HEK293 (cell line): ENCODE results near the gene LCMT1.
"Not testable (repeated sequence)": the region's sequence is repeated elsewhere in the genome, so short reads cannot be mapped to it uniquely, and the experiment has no call there.

Experiments
- CTCF ChIA-PET: fragments of 350-600 bp; formaldehyde crosslinking; extraction: SDS; loops from one replicate; lab custom pipeline; 2021; ENCODE audit warnings: antibody characterized with exemption; lab: Yijun Ruan, JAX
- POLR2A ChIA-PET: fragments of 300-600 bp; formaldehyde crosslinking; extraction: SDS; loops from one replicate; lab custom pipeline; 2020; ENCODE audit warnings: antibody characterized with exemption, inconsistent platforms; lab: Yijun Ruan, JAX
- H3K27ac ChIP-seq: fragments of 200-500 bp; sonication (Bioruptor generic); 2 replicates; pipeline ENCODE4 v1.5.1; 2014; ENCODE audit warnings: low read depth, low read length, control low read depth, inconsistent platforms; ENCODE audit errors: extremely low read depth
- H3K36me3 ChIP-seq, 2 experiments: fragments of 200-500 bp in 1 of 2; sonication (Bioruptor generic) in 1 of 2; 1 replicate in 1 of 2; 2 replicates in 1 of 2; pipeline ENCODE4 v1.5.1; 2014 to 2017; ENCODE audit warnings: inconsistent platforms in 2 of 2, low read length in 2 of 2; ENCODE audit not compliant: control insufficient read depth in 2 of 2, insufficient read depth in 1 of 2
- H3K4me1 ChIP-seq: fragments of 200-500 bp; sonication (Bioruptor generic); 2 replicates; pipeline ENCODE4 v1.5.1; 2014; ENCODE audit warnings: mild to moderate bottlenecking, low read length, inconsistent platforms; ENCODE audit not compliant: control insufficient read depth, insufficient read depth
- H3K4me3 ChIP-seq: 2 replicates; pipeline ENCODE4 v1.5.1; 2011; ENCODE audit warnings: low read depth, mild to moderate bottlenecking, control low read depth, low read length, moderate library complexity
- H3K9me3 ChIP-seq: fragments of 200-500 bp; sonication (Bioruptor generic); 2 replicates; pipeline ENCODE4 v1.5.1; 2014; ENCODE audit warnings: low read depth, low read length, inconsistent platforms; ENCODE audit not compliant: control insufficient read depth, insufficient read depth
- ATF2 ChIP-seq: fragments of 450-650 bp; formaldehyde crosslinking; IDR thresholded peaks from 2 replicates; pipeline ENCODE4 v1.5.1; 2016; ENCODE audit warnings: missing biosample characterization, missing genetic modification characterization, low read depth
- KLF17 ChIP-seq: fragments of 450-650 bp; formaldehyde crosslinking; IDR thresholded peaks from 2 replicates; pipeline ENCODE4 v1.5.1; 2016; ENCODE audit warnings: missing biosample characterization, missing genetic modification characterization
- OVOL3 ChIP-seq: fragments of 450-650 bp; formaldehyde crosslinking; IDR thresholded peaks from 2 replicates; pipeline ENCODE4 v1.5.1; 2016; ENCODE audit warnings: missing biosample characterization, missing genetic modification characterization
- PBX3 ChIP-seq: sonication (generic); formaldehyde crosslinking; IDR thresholded peaks from 2 replicates; pipeline ENCODE4 v1.8.1; 2022; ENCODE audit warnings: mild to moderate bottlenecking, moderate library complexity, missing genetic modification reagents
- SP3 ChIP-seq: fragments of 450-650 bp; formaldehyde crosslinking; IDR thresholded peaks from 2 replicates; pipeline ENCODE4 v1.5.1; 2016; ENCODE audit warnings: missing biosample characterization, missing genetic modification characterization
- ZBTB1 ChIP-seq: fragments of 450-650 bp; formaldehyde crosslinking; IDR thresholded peaks from 2 replicates; pipeline ENCODE4 v1.5.1; 2016; ENCODE audit warnings: missing biosample characterization, missing genetic modification characterization
- ZBTB21 ChIP-seq: fragments of 450-650 bp; formaldehyde crosslinking; IDR thresholded peaks from 2 replicates; pipeline ENCODE4 v1.5.1; 2017; ENCODE audit warnings: missing biosample characterization, missing genetic modification characterization
- ZBTB44 ChIP-seq: fragments of 450-650 bp; IDR thresholded peaks from 2 replicates; pipeline ENCODE4 v1.5.1; 2018; ENCODE audit warnings: missing biosample characterization, mild to moderate bottlenecking, missing genetic modification characterization
- ZNF132 ChIP-seq: fragments of 450-650 bp; formaldehyde crosslinking; IDR thresholded peaks from 2 replicates; pipeline ENCODE4 v1.5.1; 2017; ENCODE audit warnings: missing biosample characterization, missing genetic modification characterization, borderline replicate concordance
- ZNF274 ChIP-seq, 2 experiments: fragments of 200-500 bp in 1 of 2; fragments of 450-650 bp in 1 of 2; sonication (Bioruptor generic) in 1 of 2; formaldehyde crosslinking in 1 of 2; IDR thresholded peaks; 2 replicates each; pipeline versions ENCODE4 v1.5.1 to v1.6.1; 2014 to 2016; ENCODE audit warnings: borderline replicate concordance in 1 of 2, inconsistent platforms in 1 of 2, low read length in 1 of 2, missing biosample characterization in 1 of 2, missing genetic modification characterization in 1 of 2
- ZNF560 ChIP-seq: fragments of 450-650 bp; formaldehyde crosslinking; IDR thresholded peaks from 2 replicates; pipeline ENCODE4 v1.5.1; 2017; ENCODE audit warnings: missing biosample characterization, missing genetic modification characterization, borderline replicate concordance
- ZNF571 ChIP-seq: fragments of 450-650 bp; formaldehyde crosslinking; IDR thresholded peaks from 2 replicates; pipeline ENCODE4 v1.5.0; 2017; ENCODE audit warnings: missing biosample characterization, missing genetic modification characterization
- ZNF596 ChIP-seq: fragments of 450-650 bp; IDR thresholded peaks from 2 replicates; pipeline ENCODE4 v1.5.0; 2018; ENCODE audit warnings: missing biosample characterization, mild to moderate bottlenecking, missing genetic modification characterization, moderate library complexity
- ZNF600 ChIP-seq: fragments of 450-650 bp; formaldehyde crosslinking; IDR thresholded peaks from 2 replicates; pipeline ENCODE4 v1.5.1; 2016; ENCODE audit warnings: missing biosample characterization, missing genetic modification characterization
- ZNF654 ChIP-seq: fragments of 450-650 bp; formaldehyde crosslinking; IDR thresholded peaks from 2 replicates; pipeline ENCODE4 v1.5.1; 2016; ENCODE audit warnings: low read depth, missing biosample characterization, missing genetic modification characterization
- ZNF664 ChIP-seq: fragments of 450-650 bp; formaldehyde crosslinking; IDR thresholded peaks from 2 replicates; pipeline ENCODE4 v1.5.1; 2016; ENCODE audit warnings: missing biosample characterization, missing genetic modification characterization
- ZNF704 ChIP-seq: fragments of 450-650 bp; formaldehyde crosslinking; IDR thresholded peaks from 2 replicates; pipeline ENCODE4 v1.5.1; 2016; ENCODE audit warnings: missing biosample characterization, missing genetic modification characterization
- ZNF747 ChIP-seq: fragments of 450-650 bp; formaldehyde crosslinking; IDR thresholded peaks from 2 replicates; pipeline ENCODE4 v1.5.1; 2016; ENCODE audit warnings: missing biosample characterization, missing genetic modification characterization
- ZXDB ChIP-seq: fragments of 450-650 bp; formaldehyde crosslinking; IDR thresholded peaks from 2 replicates; pipeline ENCODE4 v1.5.1; 2016; ENCODE audit warnings: missing biosample characterization, missing genetic modification characterization

Gene LCMT1

GRCh38 chr16:25063865-25064264 lies 47.7 kb upstream of the LCMT1 start:
- POLR2A ChIA-PET = no interaction called here
- Histone ChIP-seq H3K4me1 (no peaks in the 10 kb centered on the region), H3K4me3 (no peak overlapping the region), H3K9me3 (no peaks in the 10 kb centered on the region)
- TF ChIP-seq ZBTB1 (tag by site-specific recombination) (no peak), ZNF132 (tag by site-specific recombination) (no peak), SP3 (tag by site-specific recombination) (no peak), ZNF274 (IDR thresholded peaks at IDR 0.05; ENCODE audit: low read length) (no peak), ZNF274 (tag by site-specific recombination; IDR thresholded peaks at IDR 0.05; ENCODE audit: borderline replicate concordance) (no peak), ZBTB44 (tag by site-specific recombination) (no peak), ZNF571 (tag by site-specific recombination) (no peak), ZXDB (no peak)
- TF ChIP-seq, all 188 proteins: peak for 0
- H3K27ac ChIP-seq = no peak overlapping the region
- H3K36me3 ChIP-seq = no peaks in the 10 kb centered on the region
- CTCF ChIA-PET = interaction anchor here (0.7 to 0.8 kb wide), 2 partner anchors 58 to 162 kb away, joined by 4 read pairs; no protein-coding TSS in a partner anchor

- H3K4me1 ChIP-seq, H3K4me3 ChIP-seq, POLR2A ChIA-PET, H3K36me3 ChIP-seq, H3K9me3 ChIP-seq, H3K27ac ChIP-seq: not testable (repeated sequence)
- CTCF ChIA-PET = interaction anchor here (0.7 to 0.8 kb wide), 2 partner anchors 58 to 162 kb away, joined by 4 read pairs; no protein-coding TSS in a partner anchor
These were observed 47.3 kb upstream of the LCMT1 start for GRCh38 chr16:25064281-25064680.

GRCh38 chr16:25064937-25065336 lies 46.6 kb upstream of the LCMT1 start:
- no peak overlapping the region for H3K4me3 ChIP-seq
- TF ChIP-seq ZNF596 = no peak
- no peak for TF ChIP-seq OVOL3 (tag by site-specific recombination)
- peak; percentile 60; the same call in 1 of the 2 replicates for TF ChIP-seq ZNF600
- no peak for TF ChIP-seq ZNF274 (IDR thresholded peaks at IDR 0.05; ENCODE audit: low read length)
- TF ChIP-seq ZNF274 (tag by site-specific recombination; IDR thresholded peaks at IDR 0.05; ENCODE audit: borderline replicate concordance) = no peak
- TF ChIP-seq, all 188 proteins: peak for 1
- Histone ChIP-seq H3K27ac (no peak overlapping the region), H3K36me3 (no peaks in the 10 kb centered on the region), H3K9me3 (no peaks in the 10 kb centered on the region), H3K4me1 (no peaks in the 10 kb centered on the region)
- CTCF ChIA-PET = interaction anchor here (0.9 kb wide), 1 partner anchor 40 kb away, joined by 5 read pairs; no protein-coding TSS in a partner anchor
- POLR2A ChIA-PET = no interaction called here

GRCh38 chr16:25065899-25066298 lies 45.6 kb upstream of the LCMT1 start:
- Histone ChIP-seq H3K9me3 (no peaks in the 10 kb centered on the region), H3K27ac (no peak overlapping the region), H3K4me3 (no peak overlapping the region), H3K4me1 (no peaks in the 10 kb centered on the region), H3K36me3 (no peaks in the 10 kb centered on the region)
- ChIA-PET POLR2A (interaction anchor here (0.6 to 1.7 kb wide), 5 partner anchors 23 to 1314 kb away, joined by 3 to 12 read pairs (median 3); partner anchors contain the start of gene LCMT1), CTCF (interaction anchor here (0.9 kb wide), 1 partner anchor 39 kb away, joined by 5 read pairs; no protein-coding TSS in a partner anchor)
- TF ChIP-seq ZNF704 (tag by site-specific recombination) (no peak), ZNF664 (tag by site-specific recombination) (no peak), ZBTB21 (tag by site-specific recombination) (no peak), ZNF747 (tag by site-specific recombination) (no peak), ATF2 (tag by site-specific recombination) (no peak), ZNF560 (tag by site-specific recombination) (no peak), PBX3 (CRISPR knock-in tag) (no peak), KLF17 (tag by site-specific recombination) (no peak), ZNF654 (tag by site-specific recombination) (no peak)
